ENCODE results near the gene C1QTNF9. TPM values are rescaled to one million over a fixed set of nuclear protein-coding genes. Genes with fewer than 3 reads are reported as not detected.
"Not testable (repeated sequence)": the region's sequence is repeated elsewhere in the genome, so short reads cannot be mapped to it uniquely, and the experiment has no call there.

Gene C1QTNF9
- total and polyA plus RNA-seq, 4 donors, result 0.20 to 0.82 (median 0.31) TPM

DNA sequence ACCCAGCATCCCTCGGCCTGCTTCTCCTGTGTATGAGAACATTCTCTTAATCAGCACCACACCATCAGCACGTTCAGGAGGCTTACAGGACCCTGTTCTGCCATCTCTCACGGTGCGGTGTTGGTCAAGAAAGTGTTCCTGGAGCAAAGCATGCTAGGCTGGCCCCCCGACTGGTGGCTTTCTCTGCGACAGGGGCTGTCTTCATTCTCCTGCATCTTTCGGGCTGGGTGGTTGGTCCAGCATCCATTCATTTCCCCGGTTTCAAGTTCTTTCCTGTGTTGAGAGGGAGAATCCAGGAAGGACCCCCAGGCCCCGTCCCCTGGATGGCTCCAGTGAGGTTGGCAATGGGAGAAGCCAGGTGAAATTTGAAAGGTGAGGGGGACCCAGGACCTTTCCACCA lies 55.8 kb downstream of the C1QTNF9 start:
- H3K4me3 ChIP-seq (ENCODE audit: low read depth, low read length), result no peak overlapping the region
- no peaks in the 10 kb centered on the region for H3K9me3 ChIP-seq (ENCODE audit: control insufficient read depth, insufficient read depth, low read length)
- WGBS (ENCODE audit: insufficient coverage), result 89% methylated on average over 8 of the region's 9 CpGs

DNA sequence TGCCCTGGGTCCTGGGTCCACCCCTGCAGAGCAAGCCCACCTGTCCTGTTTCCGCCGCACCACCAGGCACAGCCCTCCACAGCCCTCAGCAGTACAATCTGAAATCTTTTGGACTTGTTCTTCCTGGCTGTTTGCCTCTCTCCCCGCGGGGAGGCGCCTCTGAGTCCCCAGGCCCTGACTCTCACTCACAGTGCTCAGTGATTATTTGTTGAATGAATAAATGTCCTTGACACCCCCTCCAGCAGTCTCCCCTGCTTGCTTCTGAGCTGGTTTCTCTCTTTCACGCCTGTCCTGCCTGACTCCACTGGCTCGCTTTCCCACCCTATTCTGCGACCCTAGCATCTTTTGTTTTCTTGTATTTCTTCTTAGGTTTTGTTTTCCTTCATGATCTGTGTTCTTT lies 56.9 kb downstream of the C1QTNF9 start:
- not testable (repeated sequence) for H3K36me3 ChIP-seq (ENCODE audit: control insufficient read depth, insufficient read depth, low read length); H3K4me1 ChIP-seq (ENCODE audit: control insufficient read depth, insufficient read depth, low read length); H3K4me3 ChIP-seq (ENCODE audit: low read depth, low read length); H3K27me3 ChIP-seq (ENCODE audit: control insufficient read depth, insufficient read depth, low read length); H3K27ac ChIP-seq (ENCODE audit: low read depth, low read length); DNase-seq (ENCODE audit: low read depth in 4 of 6, low spot score in 6 of 6); H3K9me3 ChIP-seq (ENCODE audit: control insufficient read depth, insufficient read depth, low read length)
- no CpG with 5 or more reads among the region's 8 CpGs for WGBS (ENCODE audit: insufficient coverage)

More for the DNA sequence above, 55.8 kb downstream of the C1QTNF9 start:
- no peak for DNase-seq (ENCODE audit: low read depth in 4 of 6, low spot score in 6 of 6)
- Histone ChIP-seq H3K27ac (ENCODE audit: low read depth, low read length) (no peak overlapping the region), H3K36me3 (ENCODE audit: control insufficient read depth, insufficient read depth, low read length) (no peaks in the 10 kb centered on the region), H3K27me3 (ENCODE audit: control insufficient read depth, insufficient read depth, low read length) (no peaks in the 10 kb centered on the region), H3K4me1 (ENCODE audit: control insufficient read depth, insufficient read depth, low read length) (peaks cover 10% of the 10 kb centered on the region)

DNA sequence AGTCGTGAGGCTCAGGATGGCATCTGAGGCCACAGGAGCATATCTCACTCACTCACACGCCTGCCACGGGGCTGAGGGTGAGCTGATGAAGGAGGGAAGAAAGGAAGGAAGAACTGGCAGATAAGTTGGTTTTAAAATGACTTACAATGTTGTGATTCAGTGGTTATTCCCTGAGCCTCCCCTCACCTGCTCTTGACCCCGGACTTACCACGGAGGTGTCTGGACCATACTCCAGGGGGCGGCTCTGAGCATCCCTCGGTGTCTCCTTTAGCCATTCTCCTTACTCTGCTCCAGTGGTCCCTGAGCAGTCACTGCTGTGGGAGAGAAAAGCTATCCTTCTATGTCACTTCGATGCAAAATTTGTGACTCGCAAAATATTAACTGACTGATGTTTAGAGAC lies 61.9 kb downstream of the C1QTNF9 start:
- 88% methylated on average over 6 of the region's 9 CpGs for WGBS (ENCODE audit: insufficient coverage)
- H3K36me3 ChIP-seq (ENCODE audit: control insufficient read depth, insufficient read depth, low read length); H3K9me3 ChIP-seq (ENCODE audit: control insufficient read depth, insufficient read depth, low read length); H3K4me1 ChIP-seq (ENCODE audit: control insufficient read depth, insufficient read depth, low read length); H3K27ac ChIP-seq (ENCODE audit: low read depth, low read length); H3K4me3 ChIP-seq (ENCODE audit: low read depth, low read length); DNase-seq (ENCODE audit: low read depth in 4 of 6, low spot score in 6 of 6); H3K27me3 ChIP-seq (ENCODE audit: control insufficient read depth, insufficient read depth, low read length): not testable (repeated sequence)

Other genes starting within 250 kb of the C1QTNF9 start
- gene SPATA13, start 148.9 kb upstream of the C1QTNF9 start, total RNA-seq, result 10 to 100 TPM; 30.8 to 32.7 TPM
- 10 to 100 TPM; 29.7 to 41.3 TPM for gene SPATA13, start 148.9 kb upstream of the C1QTNF9 start, polyA plus RNA-seq (ENCODE audit: insufficient read length in 2 of 2)
- 10 to 100 TPM; 32.8 to 43.5 TPM for gene PARP4, start 203.2 kb downstream of the C1QTNF9 start, total RNA-seq
- gene PARP4, start 203.2 kb downstream of the C1QTNF9 start, polyA plus RNA-seq (ENCODE audit: insufficient read length in 2 of 2), result 10 to 100 TPM; 19.6 to 22.4 TPM

Data from spinal cord (tissue), 10 donors.